ENCODE data around the gene CLASRP. TPM values are rescaled to one million over a fixed set of nuclear protein-coding genes. Genes with fewer than 3 reads are reported as not detected.
"Not testable (repeated sequence)": the region's sequence is repeated elsewhere in the genome, so short reads cannot be mapped to it uniquely, and the experiment has no call there.

CLASRP gene
- total and polyA plus RNA-seq, 11 donors: 25.8 to 68.2 (median 32.4) TPM

GRCh38 chr19:45104658-45105349 lies 66.0 kb downstream of the CLASRP start:
- intact Hi-C loops (cut with DNase I): loop anchor here in 1 of 10 donors (10.0 kb wide), 1 partner anchor 140 kb away; the partner anchor contains the start of gene EXOC3L2
- DNase-seq: no peak
- Histone ChIP-seq H3K4me3 (no peak overlapping the region), H3K27me3 (no peaks in the 10 kb centered on the region), H3K27ac (peak overlapping the region in 10 of 12 donors; percentile 20 to 74 (median 52)), H3K4me1 (peaks cover 0 to 50% (median 33%) of the 10 kb centered on the region in 12 donors), H3K36me3 (no peaks in the 10 kb centered on the region), H3K9me3 (no peaks in the 10 kb centered on the region)
- TF ChIP-seq CTCF (IDR thresholded peaks at IDR 0.05) (no peak), POLR2A (IDR thresholded peaks at IDR 0.05) (no peak)
- WGBS, 4 donors: 71 to 86% (median 74%) methylated on average over 16 of the region's 16 CpGs
- ATAC-seq: no peak

- not testable (repeated sequence) for H3K9me3 ChIP-seq, ATAC-seq, H3K27ac ChIP-seq, DNase-seq, H3K36me3 ChIP-seq, H3K27me3 ChIP-seq, H3K4me3 ChIP-seq
- peaks cover 0 to 48% (median 31%) of the 10 kb centered on the region in 12 donors for H3K4me1 ChIP-seq
- 87 to 97% (median 95%) methylated on average over 11 of the region's 11 CpGs for WGBS, 4 donors
- intact Hi-C loops (cut with DNase I): loop anchor here in 1 of 10 donors (10.0 kb wide), 1 partner anchor 138 kb away; the partner anchor contains the start of gene EXOC3L2
Observed at GRCh38 chr19:45106363-45106762, 67.5 kb downstream of the CLASRP start.

- no peak for ATAC-seq
- H3K4me1 ChIP-seq: peaks cover 0 to 40% (median 24%) of the 10 kb centered on the region in 12 donors
- H3K36me3 ChIP-seq: no peaks in the 10 kb centered on the region
- 73 to 84% (median 80%) methylated on average over 12 of the region's 12 CpGs for WGBS, 4 donors
- no peak overlapping the region for H3K27ac ChIP-seq
- H3K4me3 ChIP-seq: no peak overlapping the region
- no peak for TF ChIP-seq CTCF (IDR thresholded peaks at IDR 0.05)
- TF ChIP-seq POLR2A (IDR thresholded peaks at IDR 0.05): no peak
- H3K9me3 ChIP-seq: no peaks in the 10 kb centered on the region
- intact Hi-C loops (cut with DNase I): loop anchor here in 1 of 10 donors (10.0 kb wide), 1 partner anchor 137 kb away; the partner anchor contains the start of gene EXOC3L2
- DNase-seq: no peak
- H3K27me3 ChIP-seq: no peaks in the 10 kb centered on the region
Observed at GRCh38 chr19:45107621-45108150, 68.8 kb downstream of the CLASRP start.

- H3K4me1 ChIP-seq: peaks cover 0 to 12% (median 4%) of the 10 kb centered on the region in 12 donors
- H3K27me3 ChIP-seq: no peaks in the 10 kb centered on the region
- no peak overlapping the region for H3K4me3 ChIP-seq
- DNase-seq (no peak), ATAC-seq (peak in 1 of 4 donors; percentile 46)
- no peaks in the 10 kb centered on the region for H3K36me3 ChIP-seq
- TF ChIP-seq POLR2A (IDR thresholded peaks at IDR 0.05) (no peak), CTCF (IDR thresholded peaks at IDR 0.05) (no peak)
- intact Hi-C loops (cut with DNase I): no loop called here
- no peaks in the 10 kb centered on the region for H3K9me3 ChIP-seq
- 53 to 60% (median 58%) methylated on average over 5 of the region's 5 CpGs for WGBS, 4 donors
- H3K27ac ChIP-seq: no peak overlapping the region
Observed at GRCh38 chr19:45110851-45111266, 72.0 kb downstream of the CLASRP start.

Data from heart left ventricle (tissue), 16 donors.